ENCODE data around the gene ZNF565. TPM values are rescaled to one million over a fixed set of nuclear protein-coding genes. Genes with fewer than 3 reads are reported as not detected.
"Not testable (repeated sequence)": the region's sequence is repeated elsewhere in the genome, so short reads cannot be mapped to it uniquely, and the experiment has no call there.

Gene ZNF565
- total RNA-seq, 1 donor from 2014 or later = 2.4 TPM

DNA sequence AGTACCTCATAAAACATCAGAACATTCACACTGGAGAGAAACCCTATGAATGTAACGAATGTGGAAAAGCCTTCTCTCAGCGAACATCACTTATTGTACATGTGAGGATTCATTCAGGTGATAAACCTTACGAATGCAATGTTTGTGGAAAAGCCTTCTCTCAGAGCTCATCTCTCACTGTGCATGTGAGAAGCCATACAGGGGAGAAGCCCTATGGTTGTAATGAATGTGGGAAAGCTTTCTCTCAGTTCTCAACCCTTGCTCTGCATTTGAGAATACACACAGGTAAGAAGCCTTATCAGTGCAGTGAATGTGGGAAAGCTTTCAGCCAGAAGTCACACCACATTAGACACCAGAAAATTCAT is 22.5 kb upstream of the ZNF565 start:
- H3K27me3 Mint-ChIP-seq (ENCODE audit: low read depth) = no peaks in the 10 kb centered on the region
- no peak for DNase-seq (ENCODE audit: low spot score)
- H3K4me1 Mint-ChIP-seq (ENCODE audit: low read depth) = no peaks in the 10 kb centered on the region
- no peak overlapping the region for H3K4me3 Mint-ChIP-seq (ENCODE audit: low read depth)
- H3K36me3 Mint-ChIP-seq (ENCODE audit: low read depth) = peaks cover 84% of the 10 kb centered on the region
- H3K27ac Mint-ChIP-seq = no peak overlapping the region
- intact Hi-C loops (cut with micrococcal nuclease) = no loop called here
- H3K9me3 Mint-ChIP-seq = peaks cover 81% of the 10 kb centered on the region

DNA sequence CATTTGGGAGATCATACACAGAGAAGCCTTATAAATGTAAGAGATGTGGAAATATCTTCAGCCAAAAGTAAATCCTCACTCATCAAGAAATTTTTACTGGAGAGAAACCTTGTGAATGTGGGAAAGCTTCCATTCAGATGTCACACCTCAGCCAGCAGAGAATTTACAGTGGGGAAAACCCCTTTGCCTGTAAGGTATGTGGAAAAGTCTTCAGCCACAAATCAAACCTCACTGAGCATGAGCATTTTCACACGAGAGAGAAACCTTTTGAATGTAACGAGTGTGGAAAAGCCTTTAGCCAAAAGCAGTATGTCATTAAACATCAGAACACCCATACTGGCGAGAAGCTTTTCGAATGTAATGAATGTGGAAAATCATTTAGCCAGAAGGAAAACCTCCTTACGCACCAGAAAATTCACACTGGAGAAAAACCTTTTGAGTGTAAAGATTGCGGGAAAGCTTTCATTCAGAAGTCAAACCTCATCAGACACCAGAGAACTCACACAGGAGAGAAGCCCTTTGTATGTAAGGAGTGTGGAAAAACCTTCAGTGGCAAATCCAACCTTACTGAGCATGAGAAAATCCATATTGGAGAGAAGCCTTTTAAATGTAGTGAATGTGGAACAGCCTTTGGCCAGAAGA is 22.0 kb upstream of the ZNF565 start:
- no peak for DNase-seq (ENCODE audit: low spot score)
- H3K27me3 Mint-ChIP-seq (ENCODE audit: low read depth) = no peaks in the 10 kb centered on the region
- H3K4me1 Mint-ChIP-seq (ENCODE audit: low read depth) = no peaks in the 10 kb centered on the region
- no peak overlapping the region for H3K27ac Mint-ChIP-seq
- H3K4me3 Mint-ChIP-seq (ENCODE audit: low read depth) = no peak overlapping the region
- H3K9me3 Mint-ChIP-seq = peaks cover 79% of the 10 kb centered on the region
- intact Hi-C loops (cut with micrococcal nuclease) = no loop called here
- H3K36me3 Mint-ChIP-seq (ENCODE audit: low read depth) = peaks cover 89% of the 10 kb centered on the region

DNA sequence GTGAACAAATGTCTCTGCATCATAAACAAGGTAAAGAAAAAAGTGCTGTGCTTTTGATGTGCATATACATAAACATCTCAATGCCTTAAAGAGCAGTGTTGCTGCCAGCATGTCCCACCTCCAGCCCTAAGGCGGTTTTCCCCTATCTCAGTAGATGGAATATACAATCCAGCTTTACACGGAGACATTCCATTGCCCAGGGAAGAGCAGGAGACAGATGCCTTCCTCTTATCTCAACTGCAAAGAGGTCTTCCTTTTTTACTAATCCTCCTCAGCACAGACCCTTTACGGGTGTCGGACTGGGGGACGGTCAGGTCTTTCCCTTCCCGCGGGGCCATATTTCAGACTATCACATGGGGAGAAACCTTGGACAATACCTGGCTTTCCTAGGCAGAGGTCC is 19.2 kb upstream of the ZNF565 start:
- H3K4me3 Mint-ChIP-seq (ENCODE audit: low read depth); H3K27ac Mint-ChIP-seq; H3K27me3 Mint-ChIP-seq (ENCODE audit: low read depth); DNase-seq (ENCODE audit: low spot score); intact Hi-C loops (cut with micrococcal nuclease); H3K4me1 Mint-ChIP-seq (ENCODE audit: low read depth): not testable (repeated sequence)
- Mint-ChIP-seq H3K9me3 (peaks cover 80% of the 10 kb centered on the region), H3K36me3 (ENCODE audit: low read depth) (peaks cover 100% of the 10 kb centered on the region)

DNA sequence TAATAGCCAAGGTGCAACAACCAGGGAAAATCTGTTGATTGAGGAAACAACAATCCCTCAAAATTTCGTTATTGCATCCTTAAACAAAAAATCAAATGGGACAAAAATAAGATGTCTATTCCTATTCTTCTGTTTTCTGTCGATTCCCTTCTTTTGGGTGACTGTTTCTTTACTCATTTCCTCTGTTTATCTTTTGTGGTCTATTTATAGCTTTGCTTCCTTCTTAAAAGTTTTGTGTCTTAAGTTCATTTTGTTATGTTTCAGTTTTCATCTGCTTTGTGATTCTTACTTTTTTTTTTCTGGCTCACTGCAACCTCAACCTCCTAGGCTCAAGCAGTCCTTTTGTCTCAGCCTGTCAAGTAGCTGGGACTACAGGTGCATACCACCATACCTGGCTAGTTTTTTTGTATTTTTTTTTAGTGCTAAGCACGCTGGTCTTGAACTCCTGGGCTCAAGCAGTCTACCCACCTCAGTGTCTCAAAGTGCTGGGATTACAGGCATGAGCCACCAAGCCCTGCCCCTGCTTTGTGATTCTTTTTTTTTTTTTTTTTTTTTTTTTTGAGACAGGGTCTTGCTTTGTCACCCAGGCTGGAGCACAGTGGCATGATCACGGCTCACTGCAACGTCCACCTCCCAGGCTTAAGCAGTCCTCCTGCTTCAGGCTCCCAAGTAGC is 10.9 kb upstream of the ZNF565 start:
- H3K9me3 Mint-ChIP-seq = peaks cover 57% of the 10 kb centered on the region
- H3K36me3 Mint-ChIP-seq (ENCODE audit: low read depth) = peaks cover 97% of the 10 kb centered on the region
- DNase-seq (ENCODE audit: low spot score) = no peak
- peak overlapping the region; percentile 22 for H3K4me3 Mint-ChIP-seq (ENCODE audit: low read depth)
- H3K27ac Mint-ChIP-seq = peak overlapping the region; percentile 62
- no peaks in the 10 kb centered on the region for H3K27me3 Mint-ChIP-seq (ENCODE audit: low read depth)
- intact Hi-C loops (cut with micrococcal nuclease) = no loop called here
- H3K4me1 Mint-ChIP-seq (ENCODE audit: low read depth) = peaks cover 10% of the 10 kb centered on the region

DNA sequence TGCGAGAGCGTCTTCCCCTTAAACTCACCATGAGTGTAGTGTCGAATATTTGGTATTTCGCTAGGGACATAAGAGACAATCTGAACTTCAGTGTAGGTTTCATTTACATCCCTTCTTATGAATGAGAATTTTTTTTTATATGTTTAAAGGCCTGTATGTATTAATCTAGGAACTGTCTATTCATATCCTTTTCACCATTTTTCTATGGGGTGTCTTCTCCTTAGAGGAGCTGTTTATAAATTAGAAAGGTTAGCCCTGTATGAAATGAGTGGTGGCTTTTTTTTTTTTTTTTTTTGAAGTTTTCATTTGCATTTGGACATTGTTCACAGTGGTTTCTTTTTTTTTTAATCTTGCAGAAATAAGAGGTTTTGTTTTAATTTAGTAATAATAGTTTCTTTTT is 8.0 kb upstream of the ZNF565 start:
- Mint-ChIP-seq H3K9me3 (peaks cover 50% of the 10 kb centered on the region), H3K27ac (no peak overlapping the region), H3K27me3 (ENCODE audit: low read depth) (no peaks in the 10 kb centered on the region), H3K4me3 (ENCODE audit: low read depth) (no peak overlapping the region), H3K4me1 (ENCODE audit: low read depth) (peaks cover 10% of the 10 kb centered on the region), H3K36me3 (ENCODE audit: low read depth) (peaks cover 89% of the 10 kb centered on the region)
- DNase-seq (ENCODE audit: low spot score) = no peak
- intact Hi-C loops (cut with micrococcal nuclease) = no loop called here

DNA sequence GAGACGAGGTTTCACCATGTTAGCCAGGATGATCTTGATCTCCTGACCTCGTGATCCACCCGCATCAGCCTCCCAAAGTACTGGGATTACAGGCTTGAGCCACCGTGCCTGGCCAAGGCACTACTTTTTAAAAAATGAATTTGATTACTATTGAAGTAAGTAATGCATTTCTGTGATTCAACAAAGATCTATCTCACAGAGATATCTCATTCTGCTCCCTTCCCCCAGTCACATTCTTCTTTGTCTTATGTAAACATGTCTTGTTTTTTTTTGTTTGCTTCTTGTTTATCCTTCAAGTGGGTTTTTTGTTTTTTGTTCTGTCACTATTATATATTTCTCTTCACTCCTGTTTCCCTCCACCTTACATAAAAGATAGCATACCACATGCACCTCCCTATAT is 7.0 kb upstream of the ZNF565 start:
- Mint-ChIP-seq H3K4me3 (ENCODE audit: low read depth) (no peak overlapping the region), H3K27me3 (ENCODE audit: low read depth) (no peaks in the 10 kb centered on the region)
- intact Hi-C loops (cut with micrococcal nuclease) = no loop called here

DNA sequence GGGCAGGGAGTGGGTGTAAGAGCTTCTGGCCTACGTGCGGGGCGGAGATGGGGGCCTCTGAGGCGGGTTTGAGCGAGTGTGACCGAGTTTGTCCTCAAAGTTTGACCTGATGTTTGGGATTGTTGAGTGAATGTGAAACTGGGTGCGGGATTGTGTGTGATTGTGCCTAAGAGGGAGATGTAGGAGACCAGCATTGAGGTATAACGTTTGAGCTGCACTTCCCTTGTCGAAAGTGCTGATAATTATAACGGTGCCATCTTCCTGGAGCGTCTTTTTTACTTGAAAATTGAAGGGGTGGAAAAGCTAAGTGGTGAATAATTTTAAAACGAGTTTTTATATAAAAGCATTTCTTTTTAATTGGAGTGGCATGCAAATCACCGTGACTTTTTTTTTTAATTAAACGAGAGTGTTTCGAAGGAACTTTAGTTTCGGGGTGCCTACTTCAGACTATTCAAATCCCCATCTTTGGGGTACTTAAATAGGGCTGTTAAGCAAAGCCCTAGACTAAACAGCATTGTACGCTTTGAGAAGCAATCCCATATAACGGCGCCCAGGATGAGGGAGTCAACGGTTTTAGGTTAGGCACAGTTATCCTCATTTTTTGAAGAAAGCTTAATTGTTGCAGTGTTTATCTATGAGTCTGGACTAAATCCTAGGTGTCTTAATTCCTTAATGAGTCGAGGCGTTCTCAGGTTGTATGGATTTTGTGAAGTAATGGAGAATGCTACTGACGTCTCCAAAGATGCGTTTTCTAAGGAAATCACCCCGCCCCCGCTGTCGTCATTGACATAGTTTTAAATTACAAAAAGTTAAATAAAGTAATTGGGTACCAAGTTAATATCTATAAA is 1.0 kb upstream of the ZNF565 start:
- H3K36me3 Mint-ChIP-seq (ENCODE audit: low read depth) = peaks cover 38% of the 10 kb centered on the region
- no peaks in the 10 kb centered on the region for H3K27me3 Mint-ChIP-seq (ENCODE audit: low read depth)
- peaks cover 16% of the 10 kb centered on the region for H3K9me3 Mint-ChIP-seq
- intact Hi-C loops (cut with micrococcal nuclease) = loop anchor here (1.0 to 10.0 kb wide), 7 partner anchors 87 to 1249 kb away; partner anchors contain the start of genes IGFLR1, LIN37, PSENEN and U2AF1L4
- H3K27ac Mint-ChIP-seq = no peak overlapping the region
- H3K4me3 Mint-ChIP-seq (ENCODE audit: low read depth) = no peak overlapping the region
- H3K4me1 Mint-ChIP-seq (ENCODE audit: low read depth) = peaks cover 3% of the 10 kb centered on the region
- DNase-seq (ENCODE audit: low spot score) = no peak

More for the DNA sequence above, 7.0 kb upstream of the ZNF565 start:
- no peak for DNase-seq (ENCODE audit: low spot score)
- Mint-ChIP-seq H3K27ac (peak overlapping the region; percentile 39), H3K4me1 (ENCODE audit: low read depth) (peaks cover 13% of the 10 kb centered on the region), H3K36me3 (ENCODE audit: low read depth) (peaks cover 89% of the 10 kb centered on the region), H3K9me3 (peaks cover 54% of the 10 kb centered on the region)

DNA sequence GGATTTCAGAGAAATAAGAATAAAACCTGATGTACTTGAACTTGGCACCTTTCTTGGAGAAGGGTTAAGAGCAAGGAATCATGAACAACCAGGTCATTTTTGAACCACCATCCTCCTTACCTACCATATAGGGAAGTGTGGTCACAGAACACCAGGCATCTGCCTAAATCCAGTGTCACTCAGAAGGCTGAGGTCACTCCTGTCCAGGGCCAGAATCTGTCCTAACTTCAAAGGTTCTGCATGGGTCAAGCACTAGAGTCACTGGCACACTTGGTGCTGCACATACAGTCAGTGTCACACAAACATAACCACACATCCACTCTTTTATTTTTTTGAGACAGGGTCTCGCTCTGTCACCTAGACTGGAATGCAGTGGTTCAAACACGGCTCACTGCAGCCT is 1.6 kb downstream of the ZNF565 start:
- intact Hi-C loops (cut with micrococcal nuclease) = loop anchor here (10.0 kb wide), 4 partner anchors 468 to 1252 kb away; partner anchors contain the start of genes IGFLR1, LIN37, PSENEN and U2AF1L4
- no peak for DNase-seq (ENCODE audit: low spot score)
- Mint-ChIP-seq H3K4me1 (ENCODE audit: low read depth) (peaks cover 3% of the 10 kb centered on the region), H3K9me3 (peaks cover 5% of the 10 kb centered on the region), H3K27me3 (ENCODE audit: low read depth) (no peaks in the 10 kb centered on the region), H3K36me3 (ENCODE audit: low read depth) (peaks cover 20% of the 10 kb centered on the region), H3K27ac (no peak overlapping the region), H3K4me3 (ENCODE audit: low read depth) (no peak overlapping the region)

DNA sequence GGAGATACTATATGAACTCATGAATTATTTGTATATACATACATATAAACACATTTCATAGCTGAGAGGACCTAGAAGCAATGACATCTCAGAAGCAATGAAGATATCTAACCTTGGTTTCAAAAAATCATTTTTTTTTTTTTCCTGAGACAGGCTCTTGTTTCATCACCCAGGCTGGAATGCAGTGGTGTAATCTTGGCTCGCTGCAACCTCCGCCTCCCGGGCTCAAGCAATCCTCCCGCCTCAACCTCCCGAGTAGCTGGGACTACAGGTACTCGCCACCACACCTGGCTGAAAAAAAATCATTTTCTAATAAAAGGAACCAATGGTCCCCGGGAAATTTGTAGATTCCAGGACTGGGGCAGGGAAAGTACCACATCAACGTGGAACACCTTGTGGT is 4.0 kb downstream of the ZNF565 start:
- intact Hi-C loops (cut with micrococcal nuclease) = loop anchor here (10.0 kb wide), 4 partner anchors 466 to 1254 kb away; partner anchors contain the start of genes IGFLR1, LIN37, PSENEN and U2AF1L4
- no peaks in the 10 kb centered on the region for H3K27me3 Mint-ChIP-seq (ENCODE audit: low read depth)
- no peak for DNase-seq (ENCODE audit: low spot score)

DNA sequence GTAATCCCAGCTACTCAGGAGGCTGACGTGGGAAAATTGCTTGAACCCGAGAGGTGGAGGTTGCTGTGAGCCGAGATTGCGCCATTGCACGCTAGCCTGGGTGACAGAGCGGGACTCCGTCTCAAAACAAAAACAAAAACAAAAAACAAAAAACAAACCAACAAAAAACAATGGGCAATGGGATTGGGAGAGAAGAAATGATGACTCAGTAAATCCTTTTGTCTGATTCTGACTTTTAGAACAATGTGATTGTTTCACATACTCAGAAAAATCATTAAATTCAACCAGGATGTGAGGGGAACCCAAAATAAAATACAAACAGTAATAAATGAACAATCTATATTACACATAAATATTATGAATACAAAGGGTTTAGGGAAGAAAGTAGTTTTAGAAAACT is 5.1 kb downstream of the ZNF565 start:
- Mint-ChIP-seq H3K27ac (no peak overlapping the region), H3K9me3 (no peaks in the 10 kb centered on the region)
- intact Hi-C loops (cut with micrococcal nuclease) = no loop called here

More for the DNA sequence above, 4.0 kb downstream of the ZNF565 start:
- Mint-ChIP-seq H3K27ac (no peak overlapping the region), H3K4me1 (ENCODE audit: low read depth) (no peaks in the 10 kb centered on the region), H3K4me3 (ENCODE audit: low read depth) (no peak overlapping the region), H3K9me3 (no peaks in the 10 kb centered on the region), H3K36me3 (ENCODE audit: low read depth) (no peaks in the 10 kb centered on the region)

DNA sequence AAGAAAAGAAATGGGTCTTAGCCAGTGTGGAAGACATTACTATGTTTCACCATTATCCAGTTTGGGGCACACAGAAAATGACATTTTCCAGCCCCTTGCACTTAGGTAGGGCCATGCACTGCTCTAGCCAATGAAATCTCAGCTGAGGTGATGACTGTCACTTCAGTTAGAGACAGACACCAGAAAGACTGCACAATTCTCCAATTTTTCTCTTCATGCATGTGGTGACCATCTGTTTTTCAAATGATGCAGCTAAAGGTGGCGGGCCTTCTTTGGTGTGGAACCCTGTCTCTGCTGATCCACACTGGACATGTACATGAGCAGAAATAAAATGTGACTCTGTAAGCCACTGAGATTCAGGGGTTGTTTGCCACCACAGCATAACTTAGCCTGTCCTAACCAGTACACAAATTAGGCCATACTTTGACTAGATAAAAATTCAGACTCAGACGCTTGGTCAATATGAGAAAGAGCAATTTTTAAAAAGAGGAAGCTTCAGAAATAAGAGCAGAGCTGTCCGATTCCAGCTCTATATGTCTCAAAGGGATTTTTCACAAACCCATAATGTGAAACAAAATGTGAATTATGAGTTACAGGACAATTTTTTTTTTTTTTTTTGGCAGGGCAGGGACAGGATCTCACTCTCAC is 6.7 kb downstream of the ZNF565 start:
- Mint-ChIP-seq H3K27ac (no peak overlapping the region), H3K27me3 (ENCODE audit: low read depth) (no peaks in the 10 kb centered on the region), H3K36me3 (ENCODE audit: low read depth) (no peaks in the 10 kb centered on the region), H3K4me1 (ENCODE audit: low read depth) (no peaks in the 10 kb centered on the region), H3K4me3 (ENCODE audit: low read depth) (no peak overlapping the region), H3K9me3 (no peaks in the 10 kb centered on the region)
- no peak for DNase-seq (ENCODE audit: low spot score)
- intact Hi-C loops (cut with micrococcal nuclease) = no loop called here

More for the DNA sequence above, 5.1 kb downstream of the ZNF565 start:
- no peaks in the 10 kb centered on the region for H3K27me3 Mint-ChIP-seq (ENCODE audit: low read depth)
- H3K4me3 Mint-ChIP-seq (ENCODE audit: low read depth) = no peak overlapping the region
- H3K36me3 Mint-ChIP-seq (ENCODE audit: low read depth) = no peaks in the 10 kb centered on the region
- no peaks in the 10 kb centered on the region for H3K4me1 Mint-ChIP-seq (ENCODE audit: low read depth)
- no peak for DNase-seq (ENCODE audit: low spot score)

DNA sequence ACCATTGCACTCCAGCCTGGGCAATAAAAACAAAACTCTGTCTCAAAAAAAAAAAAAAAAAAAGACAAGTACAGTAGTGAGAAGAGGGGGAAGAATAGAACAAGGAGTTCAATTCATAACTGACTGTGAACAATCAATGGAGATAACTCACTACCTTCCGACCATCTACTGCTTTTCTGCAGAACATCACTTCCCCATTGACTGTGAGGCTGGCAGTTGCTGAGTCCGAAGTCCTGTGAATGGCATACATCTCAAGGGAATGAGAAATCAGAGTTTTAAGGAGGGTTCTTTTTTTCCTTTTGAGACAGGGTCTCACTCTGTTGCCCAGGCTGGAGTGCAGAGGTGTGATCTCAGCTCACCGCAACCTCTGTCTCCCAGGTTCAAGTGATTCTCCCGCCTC is 11.2 kb downstream of the ZNF565 start:
- DNase-seq (ENCODE audit: low spot score) = no peak
- H3K27ac Mint-ChIP-seq = no peak overlapping the region
- no peaks in the 10 kb centered on the region for H3K36me3 Mint-ChIP-seq (ENCODE audit: low read depth)
- no peaks in the 10 kb centered on the region for H3K27me3 Mint-ChIP-seq (ENCODE audit: low read depth)
- intact Hi-C loops (cut with micrococcal nuclease) = no loop called here
- no peaks in the 10 kb centered on the region for H3K9me3 Mint-ChIP-seq
- no peak overlapping the region for H3K4me3 Mint-ChIP-seq (ENCODE audit: low read depth)
- no peaks in the 10 kb centered on the region for H3K4me1 Mint-ChIP-seq (ENCODE audit: low read depth)

Data from activated T-helper 2 cell treated with anti-CD3 and anti-CD28 coated beads, Interferon-gamma antibody, Interleukin-2, Interleukin-4, amounts not matched to agents 10 μg/mL and 5 μg/mL and 100 μg/mL, durations not matched to agents 14 hours and 24 hours and 36 hours (primary cell).